Head of caudate nucleus (tissue), 42 donors: ENCODE data around the gene ARHGAP11B.
"Not testable (repeated sequence)": the region's sequence is repeated elsewhere in the genome, so short reads cannot be mapped to it uniquely, and the experiment has no call there.

Experiments used
- DNase-seq, 42 donors: peaks; one replicate each; pipeline versions ENCODE4 v3.0.0 to v3.0.0-alpha.2; 2020 to 2021; ENCODE audit warnings: mixed read lengths in 7 of 42
- intact Hi-C: fragments of 100-400 bp; cut with DNase I; formaldehyde crosslinking; loops from one replicate; pipeline ENCODE4 v1.15.0; 2022

ARHGAP11B gene

GRCh38 chr15:30625436-30626193, at the start of gene ARHGAP11B:
Gene ARHGAP11B (plus strand): TSS chr15:30626128.
- intact Hi-C loops: not testable (repeated sequence)
- DNase-seq: peak; percentile 89 to 98 (median 94)

GRCh38 chr15:30579394-30579970, 46.4 kb upstream of the ARHGAP11B start:
- intact Hi-C loops, DNase-seq: not testable (repeated sequence)

- DNase-seq, intact Hi-C loops: not testable (repeated sequence)
These were observed 45.2 kb upstream of the ARHGAP11B start for GRCh38 chr15:30580716-30581115.

GRCh38 chr15:30598953-30599352, 27.0 kb upstream of the ARHGAP11B start:
- intact Hi-C loops, DNase-seq: not testable (repeated sequence)

- intact Hi-C loops, DNase-seq: not testable (repeated sequence)
These were observed 22.1 kb upstream of the ARHGAP11B start, which contains the start of gene GOLGA8H for GRCh38 chr15:30603796-30604195. Gene GOLGA8H (plus strand): TSS chr15:30604028. CDS start chr15:30604126, 98 bp downstream.

DNA sequence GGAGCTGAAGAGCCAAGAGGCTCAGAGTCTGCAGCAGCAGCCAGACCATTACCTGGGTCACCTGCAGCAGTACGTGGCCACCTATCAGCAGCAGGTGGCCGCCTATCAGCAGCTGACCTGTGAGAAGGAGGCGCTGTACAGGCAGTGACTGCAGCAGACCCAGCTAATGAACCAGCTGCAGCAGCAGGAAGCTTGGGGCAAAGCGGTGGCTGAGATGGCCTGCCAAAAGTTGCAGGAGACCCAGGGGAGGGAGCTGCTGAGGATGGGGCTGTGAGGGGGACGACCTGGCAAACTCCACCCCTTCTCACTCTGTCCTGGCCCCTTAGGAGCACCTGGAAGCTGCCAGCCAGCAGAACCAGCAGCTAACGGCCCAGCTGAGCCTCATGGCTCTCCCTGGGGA, 13.7 kb upstream of the ARHGAP11B start:
- DNase-seq, intact Hi-C loops: not testable (repeated sequence)

- not testable (repeated sequence) for DNase-seq
These were observed 4.6 kb upstream of the ARHGAP11B start for GRCh38 chr15:30621342-30621741.

DNA sequence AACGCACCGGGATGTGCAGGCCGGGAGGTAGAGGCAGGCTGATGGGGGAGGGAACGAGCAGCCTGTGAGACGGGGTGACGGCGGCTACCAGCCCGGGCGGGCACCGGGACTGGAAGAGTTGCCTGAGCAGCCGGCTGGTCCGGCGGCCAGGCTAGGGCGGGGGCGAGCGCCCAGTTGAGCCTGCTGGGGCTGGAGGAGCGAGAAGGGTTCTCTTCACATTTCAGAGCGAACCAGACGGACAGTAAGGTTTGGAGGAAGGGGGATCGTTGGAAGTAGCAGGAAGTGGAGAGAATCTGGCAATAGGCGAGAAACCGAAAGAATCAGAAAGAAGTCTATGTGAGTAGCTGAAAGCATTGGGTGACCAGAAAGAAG, 252 bp downstream of the ARHGAP11B start:
- intact Hi-C loops, DNase-seq: not testable (repeated sequence)

More at GRCh38 chr15:30621342-30621741, 4.6 kb upstream of the ARHGAP11B start:
- intact Hi-C loops: not testable (repeated sequence)

- intact Hi-C loops: not testable (repeated sequence)
These were observed 704 bp downstream of the ARHGAP11B start for GRCh38 chr15:30626632-30627031.

GRCh38 chr15:30650012-30650929, 24.3 kb downstream of the ARHGAP11B start:
- no peak for DNase-seq
- intact Hi-C loops: no loop called here

More at GRCh38 chr15:30626632-30627031, 704 bp downstream of the ARHGAP11B start:
- not testable (repeated sequence) for DNase-seq

- peak in 1 of 42 donors; percentile 6 for DNase-seq
- intact Hi-C loops: not testable (repeated sequence)
These were observed 35.2 kb downstream of the ARHGAP11B start for GRCh38 chr15:30661154-30661553.

- peak in 1 of 42 donors; percentile 32 for DNase-seq
- intact Hi-C loops: not testable (repeated sequence)
These were observed 43.7 kb downstream of the ARHGAP11B start for GRCh38 chr15:30669621-30670020.

DNA sequence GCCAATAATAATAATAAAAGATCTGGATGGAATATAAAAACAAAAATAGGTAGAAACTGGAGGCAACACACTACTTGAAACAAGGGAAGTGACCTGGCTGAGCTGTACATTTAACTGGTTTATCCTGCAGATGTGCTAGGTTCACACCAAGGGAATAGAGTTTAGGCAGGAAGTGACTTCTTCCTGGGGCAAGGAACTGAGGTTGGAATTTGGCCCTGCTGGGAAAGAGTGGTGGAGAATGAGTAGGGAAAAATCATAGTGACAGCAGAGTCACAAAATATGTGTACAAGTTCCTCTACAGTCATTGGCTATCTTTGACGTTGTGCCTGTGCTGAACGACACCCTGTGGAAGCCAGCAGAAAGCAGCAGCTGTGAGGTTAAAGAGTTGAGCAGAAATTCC, 44.1 kb downstream of the ARHGAP11B start:
- intact Hi-C loops: no loop called here
- no peak for DNase-seq

GRCh38 chr15:30671309-30671708, 45.4 kb downstream of the ARHGAP11B start:
- DNase-seq: no peak
- intact Hi-C loops: no loop called here

GRCh38 chr15:30675126-30675525, 49.2 kb downstream of the ARHGAP11B start:
- intact Hi-C loops: no loop called here
- DNase-seq: no peak

- intact Hi-C loops, DNase-seq: not testable (repeated sequence)
These were observed 50.0 kb downstream of the ARHGAP11B start for GRCh38 chr15:30675891-30676290.

- intact Hi-C loops, DNase-seq: not testable (repeated sequence)
These were observed 55.1 kb downstream of the ARHGAP11B start for GRCh38 chr15:30680997-30681396.

DNA sequence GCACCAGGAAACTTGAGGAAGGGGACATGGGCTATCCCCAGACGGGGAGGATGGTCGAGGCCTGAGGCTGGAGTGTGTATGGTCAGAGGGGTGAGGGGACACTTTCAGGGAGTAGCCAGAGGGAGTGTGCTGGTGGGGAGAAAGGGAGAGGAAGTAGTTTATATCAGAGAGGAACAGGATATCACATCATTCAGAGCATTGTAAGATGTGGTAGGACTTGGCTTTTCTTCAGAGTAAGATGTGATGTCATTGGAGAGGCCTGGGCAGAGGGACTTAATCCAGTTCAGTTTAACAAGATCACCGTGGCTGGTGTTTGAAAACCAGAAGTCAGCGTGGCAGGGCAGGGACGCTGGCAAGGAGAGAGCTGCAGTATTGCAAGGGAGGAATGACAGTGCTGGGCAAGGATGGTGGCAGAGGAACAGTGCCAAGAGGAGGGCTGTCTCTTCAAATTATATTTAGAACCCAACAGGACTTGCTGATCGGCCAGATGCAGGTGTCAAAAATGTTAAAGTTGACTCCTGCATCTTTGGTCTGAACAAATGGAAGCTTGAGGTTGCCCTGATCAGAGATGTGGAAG, 59.9 kb downstream of the ARHGAP11B start:
- intact Hi-C loops, DNase-seq: not testable (repeated sequence)

- intact Hi-C loops: not testable (repeated sequence)
These were observed 60.7 kb downstream of the ARHGAP11B start for GRCh38 chr15:30686651-30687050.

More at GRCh38 chr15:30686651-30687050, 60.7 kb downstream of the ARHGAP11B start:
- DNase-seq: not testable (repeated sequence)
